Naive thymus-derived CD8-positive, alpha-beta T cell (primary cell): ENCODE data around the gene PLA2G1B. TPM values are rescaled to one million over a fixed set of nuclear protein-coding genes. Genes with fewer than 3 reads are reported as not detected.
A peak's percentile ranks its signal among the peaks of the same experiment; 100 is the strongest.

ENCODE experiments used
- ATAC-seq, 2 donors: fragments of 150-1000 bp; cut with Tn5 transposase in 1 of 2; sonication (Bioruptor Pico), chemical (Tn5 transposase) in 1 of 2; 1 replicate in 1 of 2; 2 replicates in 1 of 2; pipeline ENCODE4 v1.10.0; 2021; ENCODE audit warnings: mild to moderate bottlenecking in 2 of 2, moderate library complexity in 2 of 2
- POLR2A ChIA-PET: fragments of 350-600 bp; sonication (Branson Sonifier 250); formaldehyde crosslinking; loops from one replicate; lab custom pipeline; 2021; ENCODE audit warnings: antibody characterized with exemption; lab: Charles Lee
- DNase-seq, 10 donors: peaks; one replicate each; pipeline versions ENCODE4 v3.0.0 to v3.0.0-alpha.2; 2020 to 2022
- H3K27ac Mint-ChIP-seq, 10 donors: one replicate each; pipeline ENCODE4 v1.8.0; 2020 to 2022; ENCODE audit warnings: mild to moderate bottlenecking in 10 of 10, mixed read lengths in 10 of 10, moderate library complexity in 4 of 10, inconsistent platforms in 1 of 10
- H3K27me3 Mint-ChIP-seq, 5 donors: one replicate each; pipeline ENCODE4 v1.8.0; 2021 to 2022; ENCODE audit warnings: mixed read lengths in 5 of 5
- H3K36me3 Mint-ChIP-seq, 3 donors: one replicate each; pipeline ENCODE4 v1.8.0; 2020 to 2022; ENCODE audit warnings: mixed read lengths in 3 of 3, mild to moderate bottlenecking in 2 of 3, inconsistent platforms in 1 of 3
- H3K4me1 Mint-ChIP-seq, 4 donors: one replicate each; pipeline ENCODE4 v1.8.0; 2021 to 2022; ENCODE audit warnings: mixed read lengths in 4 of 4
- H3K4me3 Mint-ChIP-seq, 10 donors: one replicate each; pipeline ENCODE4 v1.8.0; 2020 to 2022; ENCODE audit warnings: mild to moderate bottlenecking in 10 of 10, mixed read lengths in 10 of 10, moderate library complexity in 6 of 10, inconsistent platforms in 1 of 10
- H3K9me3 Mint-ChIP-seq, 9 donors: one replicate each; pipeline ENCODE4 v1.8.0; 2020 to 2022; ENCODE audit warnings: mixed read lengths in 9 of 9, mild to moderate bottlenecking in 3 of 9, inconsistent platforms in 1 of 9, moderate library complexity in 1 of 9
- polyA plus RNA-seq, 3 donors: library from polyadenylated mRNA; unstranded; fragments of 300-500 nt; fragmentation: Illumina TruSeq; gene quantifications; one replicate each; pipeline ENCODE4 v1.2.3, GENCODE V29; 2021
- total RNA-seq, 8 experiments: library from RNA in 2 of 8; stranded (reverse) in 2 of 8; gene quantifications; one replicate each; pipeline ENCODE4 v1.2.3 and lab custom pipeline; 2021 to 2026

PLA2G1B gene
- total and polyA plus RNA-seq, 5 experiments from 2014 or later: 0.40 to 0.77 (median 0.75) TPM; not detected in 2

DNA sequence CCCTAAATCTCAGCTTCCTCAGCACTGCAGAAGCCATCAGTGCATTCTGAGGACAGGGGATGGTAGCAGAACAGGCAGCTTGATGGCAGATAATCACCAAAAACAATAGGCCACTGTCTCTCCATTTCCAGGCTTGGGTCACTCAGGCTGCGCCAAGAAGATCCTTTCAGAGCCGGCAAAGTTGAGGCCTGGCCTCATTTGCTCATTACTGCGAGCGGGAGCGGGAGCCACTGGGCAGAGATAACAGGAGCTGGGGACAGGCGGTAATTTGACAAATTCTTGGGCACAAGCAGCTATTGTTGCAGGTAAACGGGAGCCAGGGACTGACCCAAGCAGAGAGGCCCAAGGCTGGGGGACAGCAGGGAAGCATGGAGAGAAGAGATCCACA, 39.3 kb upstream of the PLA2G1B start:
- peak overlapping the region in 8 of 10 donors; percentile 20 to 75 (median 50) for H3K4me3 Mint-ChIP-seq
- POLR2A ChIA-PET: interaction anchor here (0.6 kb wide), 1 partner anchor 12 kb away, joined by 4 read pairs; no protein-coding TSS in a partner anchor
- peaks cover 14 to 23% (median 19%) of the 10 kb centered on the region in 4 donors for H3K4me1 Mint-ChIP-seq
- H3K9me3 Mint-ChIP-seq: no peaks in the 10 kb centered on the region
- DNase-seq (no peak), ATAC-seq (no peak)
- H3K27me3 Mint-ChIP-seq: peaks cover 48 to 87% (median 76%) of the 10 kb centered on the region in 5 donors
- no peak overlapping the region for H3K27ac Mint-ChIP-seq
- H3K36me3 Mint-ChIP-seq: peaks cover 0 to 10% (median 0%) of the 10 kb centered on the region in 3 donors

DNA sequence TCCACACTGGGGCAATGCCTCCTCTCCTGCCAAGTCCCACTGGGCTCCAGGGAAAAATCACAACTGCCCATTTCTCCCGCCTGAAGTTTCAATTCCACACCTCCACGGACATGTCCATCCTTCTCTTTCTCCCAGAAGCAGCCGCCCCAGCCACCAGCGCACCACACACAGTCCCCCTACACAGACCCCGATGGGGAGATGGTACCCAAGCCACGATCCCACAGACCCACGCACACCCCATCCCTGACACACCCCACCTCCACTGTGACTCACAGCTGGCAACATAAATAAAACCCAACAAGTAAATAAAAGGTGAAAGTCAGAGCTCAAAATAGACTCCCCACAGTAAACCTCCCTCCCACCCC, 38.7 kb upstream of the PLA2G1B start:
- H3K4me1 Mint-ChIP-seq: peaks cover 16 to 24% (median 21%) of the 10 kb centered on the region in 4 donors
- peaks cover 0 to 10% (median 0%) of the 10 kb centered on the region in 3 donors for H3K36me3 Mint-ChIP-seq
- no peak overlapping the region for H3K27ac Mint-ChIP-seq
- POLR2A ChIA-PET: interaction anchor here (0.6 kb wide), 1 partner anchor 13 kb away, joined by 4 read pairs; no protein-coding TSS in a partner anchor
- H3K4me3 Mint-ChIP-seq: peak overlapping the region in 2 of 10 donors; percentile 12 to 66
- ATAC-seq (no peak), DNase-seq (no peak)
- H3K9me3 Mint-ChIP-seq: no peaks in the 10 kb centered on the region
- H3K27me3 Mint-ChIP-seq: peaks cover 43 to 87% (median 74%) of the 10 kb centered on the region in 5 donors

- POLR2A ChIA-PET: no interaction called here
- ATAC-seq: no peak
- H3K4me3 Mint-ChIP-seq: peak overlapping the region in 5 of 10 donors; percentile 10 to 50 (median 19)
These were observed 38.2 kb upstream of the PLA2G1B start for GRCh38 chr12:120365675-120366340.

DNA sequence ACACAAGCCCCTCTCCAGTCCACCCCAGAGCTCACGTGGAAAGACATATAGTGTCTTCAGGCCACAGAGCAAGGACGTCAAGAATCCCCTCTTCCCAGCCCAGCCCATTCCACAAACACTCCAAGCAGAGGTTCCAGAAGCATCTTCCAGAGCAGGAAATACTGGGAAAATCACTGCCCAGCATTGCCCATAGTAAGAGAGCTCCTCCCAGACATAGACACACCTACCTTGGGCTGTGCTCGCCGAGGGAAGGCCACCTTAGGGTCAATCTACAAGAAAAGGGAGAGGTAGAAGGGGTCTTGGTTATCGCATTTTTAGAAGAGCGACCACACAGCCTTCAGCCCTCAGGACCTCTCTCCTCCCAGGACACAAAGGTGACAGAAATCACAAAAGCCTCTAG, 36.9 kb upstream of the PLA2G1B start:
- H3K36me3 Mint-ChIP-seq: no peaks in the 10 kb centered on the region
- POLR2A ChIA-PET: no interaction called here
- peaks cover 35 to 87% (median 69%) of the 10 kb centered on the region in 5 donors for H3K27me3 Mint-ChIP-seq
- DNase-seq (no peak), ATAC-seq (no peak)
- no peak overlapping the region for H3K4me3 Mint-ChIP-seq
- H3K4me1 Mint-ChIP-seq: peaks cover 6 to 15% (median 12%) of the 10 kb centered on the region in 4 donors
- no peaks in the 10 kb centered on the region for H3K9me3 Mint-ChIP-seq
- no peak overlapping the region for H3K27ac Mint-ChIP-seq

More at GRCh38 chr12:120365675-120366340, 38.2 kb upstream of the PLA2G1B start:
- DNase-seq: no peak
- Mint-ChIP-seq H3K27me3 (peaks cover 42 to 87% (median 72%) of the 10 kb centered on the region in 5 donors), H3K27ac (no peak overlapping the region), H3K9me3 (no peaks in the 10 kb centered on the region), H3K36me3 (peaks cover 0 to 10% (median 0%) of the 10 kb centered on the region in 3 donors), H3K4me1 (peaks cover 18 to 25% (median 22%) of the 10 kb centered on the region in 4 donors)

DNA sequence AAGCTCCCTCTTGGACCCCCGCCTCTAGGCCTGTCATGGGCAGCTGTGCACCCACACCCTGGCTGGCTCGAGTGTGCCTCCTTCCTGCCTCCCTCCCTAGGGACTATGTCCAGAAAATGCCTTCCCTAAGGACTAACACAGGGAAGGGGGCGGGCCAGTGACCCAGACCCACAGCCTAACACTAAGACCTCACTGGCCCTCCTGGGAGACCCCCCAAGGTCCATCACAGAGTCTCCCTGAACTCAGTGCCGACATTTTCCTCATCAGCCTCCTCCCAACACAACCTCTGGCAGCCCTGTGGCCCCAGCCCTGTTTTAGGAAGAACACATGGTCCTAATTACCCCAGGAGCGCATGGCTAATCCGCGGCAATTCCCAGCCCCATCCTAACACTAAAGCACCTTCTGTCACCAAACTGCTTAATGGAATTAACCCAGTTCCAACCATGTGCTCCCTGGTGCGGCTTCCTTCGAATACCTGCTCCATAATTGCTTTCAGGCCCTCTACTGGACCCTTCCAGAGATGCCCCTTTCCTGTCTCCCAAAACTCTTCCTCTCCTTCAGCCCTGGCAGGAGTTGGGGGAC, 35.8 kb upstream of the PLA2G1B start:
- POLR2A ChIA-PET: interaction anchor here (0.6 kb wide), 1 partner anchor 59 kb away, joined by 3 read pairs; no protein-coding TSS in a partner anchor
- Mint-ChIP-seq H3K4me1 (peaks cover 4 to 14% (median 11%) of the 10 kb centered on the region in 4 donors), H3K36me3 (no peaks in the 10 kb centered on the region), H3K9me3 (no peaks in the 10 kb centered on the region), H3K27ac (peak overlapping the region in 2 of 10 donors; percentile 47 to 82), H3K4me3 (no peak overlapping the region), H3K27me3 (peaks cover 38 to 95% (median 68%) of the 10 kb centered on the region in 5 donors)
- no peak for ATAC-seq
- DNase-seq: no peak

- Mint-ChIP-seq H3K27me3 (peaks cover 40 to 100% (median 73%) of the 10 kb centered on the region in 5 donors), H3K4me3 (peak overlapping the region in 3 of 10 donors; percentile 26 to 56 (median 26)), H3K36me3 (no peaks in the 10 kb centered on the region), H3K9me3 (no peaks in the 10 kb centered on the region), H3K4me1 (peaks cover 4 to 12% (median 10%) of the 10 kb centered on the region in 4 donors), H3K27ac (peak overlapping the region in 2 of 10 donors; percentile 32 to 84)
- peak in 1 of 10 donors; percentile 42 for DNase-seq
- POLR2A ChIA-PET: no interaction called here
- ATAC-seq: no peak
These were observed 35.1 kb upstream of the PLA2G1B start for GRCh38 chr12:120362516-120363273.

DNA sequence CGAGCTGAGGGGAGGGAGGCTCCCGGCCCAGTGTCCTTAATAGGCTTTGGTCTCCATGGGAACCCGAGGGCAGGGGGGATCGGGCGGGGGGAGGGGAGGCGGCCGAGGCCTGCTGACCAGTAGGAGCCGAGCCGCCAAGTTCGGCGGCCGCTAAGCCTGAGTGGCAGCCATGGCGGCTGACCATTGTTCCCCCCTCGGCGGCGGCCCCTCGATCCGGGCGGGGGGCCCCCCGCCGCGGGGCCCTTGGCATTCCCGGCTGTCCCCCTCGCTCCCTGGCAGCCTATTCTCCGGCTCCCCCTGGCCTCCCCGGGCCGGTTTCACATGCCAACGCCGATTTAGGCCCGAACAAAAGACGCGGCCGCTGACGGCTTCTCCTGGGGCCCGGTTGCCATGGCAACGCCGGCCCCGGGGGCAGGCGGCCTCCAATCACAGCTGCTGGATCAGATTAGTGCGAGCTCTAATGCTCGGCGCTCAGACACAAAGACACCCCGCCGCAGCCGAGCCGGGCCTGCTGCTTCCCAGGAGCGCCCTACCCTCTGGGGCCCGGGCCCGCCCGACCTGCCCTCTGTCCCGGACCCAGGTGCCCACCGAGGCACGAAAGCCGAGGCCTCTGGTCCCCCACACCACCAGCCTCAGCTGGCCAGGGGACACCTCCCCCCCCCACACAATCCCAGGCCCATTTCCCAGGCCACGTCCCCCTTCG, 34.1 kb upstream of the PLA2G1B start:
- Mint-ChIP-seq H3K27ac (peak overlapping the region in 1 of 10 donors; percentile 84), H3K27me3 (peaks cover 33 to 95% (median 67%) of the 10 kb centered on the region in 5 donors), H3K36me3 (no peaks in the 10 kb centered on the region), H3K4me3 (peak overlapping the region in 5 of 10 donors; percentile 10 to 67 (median 26)), H3K4me1 (peaks cover 7 to 11% (median 7%) of the 10 kb centered on the region in 4 donors), H3K9me3 (no peaks in the 10 kb centered on the region)
- POLR2A ChIA-PET: no interaction called here
- peak in 6 of 10 donors; percentile 8 to 38 (median 24) for DNase-seq
- peak; percentile 68 to 70 for ATAC-seq

- no peak overlapping the region for H3K4me3 Mint-ChIP-seq
- DNase-seq (no peak), ATAC-seq (no peak)
- no peaks in the 10 kb centered on the region for H3K9me3 Mint-ChIP-seq
- no peaks in the 10 kb centered on the region for H3K36me3 Mint-ChIP-seq
- peaks cover 6 to 11% (median 7%) of the 10 kb centered on the region in 4 donors for H3K4me1 Mint-ChIP-seq
- no peak overlapping the region for H3K27ac Mint-ChIP-seq
- H3K27me3 Mint-ChIP-seq: peaks cover 24 to 70% (median 51%) of the 10 kb centered on the region in 5 donors
- POLR2A ChIA-PET: interaction anchor here (0.6 kb wide), 1 partner anchor 91 kb away, joined by 3 read pairs; no protein-coding TSS in a partner anchor
These were observed 31.5 kb upstream of the PLA2G1B start for GRCh38 chr12:120359128-120359527.

GRCh38 chr12:120358412-120359100, 31.0 kb upstream of the PLA2G1B start:
- Mint-ChIP-seq H3K36me3 (no peaks in the 10 kb centered on the region), H3K9me3 (no peaks in the 10 kb centered on the region), H3K27ac (no peak overlapping the region), H3K4me3 (no peak overlapping the region), H3K27me3 (peaks cover 22 to 69% (median 46%) of the 10 kb centered on the region in 5 donors), H3K4me1 (peaks cover 6 to 11% (median 7%) of the 10 kb centered on the region in 4 donors)
- DNase-seq (peak in 1 of 10 donors; percentile 60), ATAC-seq (no peak)
- POLR2A ChIA-PET: interaction anchor here (0.6 kb wide), 1 partner anchor 90 kb away, joined by 3 read pairs; no protein-coding TSS in a partner anchor

DNA sequence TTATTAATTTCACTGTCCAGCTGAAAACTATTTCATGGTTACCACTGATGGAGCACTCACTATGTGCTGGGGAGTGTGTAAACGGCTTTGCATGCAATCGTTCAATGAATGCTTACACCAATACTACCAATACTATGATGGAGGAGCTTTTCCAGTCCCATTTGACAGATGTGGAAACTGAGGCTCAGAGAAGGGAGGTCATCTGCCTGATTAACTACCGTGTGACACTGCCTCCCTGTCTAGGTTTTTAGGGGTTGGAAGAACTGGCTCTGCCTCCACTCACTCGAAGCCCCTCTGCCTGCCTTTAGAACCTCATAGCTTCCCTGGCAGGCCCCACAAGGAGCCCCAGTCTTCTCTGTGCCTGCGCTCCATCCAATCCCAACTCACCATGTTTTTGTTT, 29.5 kb upstream of the PLA2G1B start:
- peaks cover 3 to 7% (median 5%) of the 10 kb centered on the region in 4 donors for H3K4me1 Mint-ChIP-seq
- H3K27me3 Mint-ChIP-seq: peaks cover 17 to 58% (median 32%) of the 10 kb centered on the region in 5 donors
- no peaks in the 10 kb centered on the region for H3K9me3 Mint-ChIP-seq
- no peaks in the 10 kb centered on the region for H3K36me3 Mint-ChIP-seq
- H3K4me3 Mint-ChIP-seq: no peak overlapping the region
- H3K27ac Mint-ChIP-seq: no peak overlapping the region
- DNase-seq (no peak), ATAC-seq (no peak)
- POLR2A ChIA-PET: no interaction called here

DNA sequence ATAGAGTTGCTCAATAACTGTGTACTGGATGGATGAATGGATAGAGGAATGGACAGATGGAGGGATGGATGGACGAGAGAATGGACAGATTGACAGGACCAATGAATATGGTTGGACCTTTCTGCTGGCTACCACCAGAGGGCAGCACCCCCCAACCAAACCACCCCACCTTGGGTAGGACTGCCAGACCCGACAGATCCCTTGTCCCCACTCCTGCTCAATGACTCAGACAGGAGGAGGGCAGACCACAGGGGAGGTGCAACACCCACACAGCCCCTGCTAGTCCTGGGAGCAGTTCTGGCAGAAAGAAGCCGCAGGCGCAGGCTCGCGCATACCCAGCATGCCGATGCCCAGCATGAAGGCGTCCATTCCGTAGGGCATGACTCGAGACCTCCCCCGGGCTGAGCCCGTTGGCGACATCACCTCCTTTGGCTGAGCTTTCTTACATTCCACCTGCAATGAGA, 29.0 kb upstream of the PLA2G1B start:
- H3K4me3 Mint-ChIP-seq: no peak overlapping the region
- H3K4me1 Mint-ChIP-seq: peaks cover 0 to 5% (median 2%) of the 10 kb centered on the region in 4 donors
- no peaks in the 10 kb centered on the region for H3K9me3 Mint-ChIP-seq
- no peak overlapping the region for H3K27ac Mint-ChIP-seq
- peak; percentile 52 to 82 (median 66) for DNase-seq
- POLR2A ChIA-PET: no interaction called here
- peak; percentile 82 to 98 for ATAC-seq
- no peaks in the 10 kb centered on the region for H3K36me3 Mint-ChIP-seq
- peaks cover 16 to 53% (median 31%) of the 10 kb centered on the region in 5 donors for H3K27me3 Mint-ChIP-seq
